GM21786 (cell line): ENCODE data around the gene ZNF679.
"Not testable (repeated sequence)": the region's sequence is repeated elsewhere in the genome, so short reads cannot be mapped to it uniquely, and the experiment has no call there.

Source experiments
- ATAC-seq: cut with Tn5 transposase; IDR thresholded peaks from one replicate; pipeline ENCODE4 v1.9.1; 2021; ENCODE audit not compliant: unreplicated experiment

The ZNF679 gene

GRCh38 chr7:64228174-64228573 lies at the start of gene ZNF679:
Gene ZNF679 (plus strand): TSS chr7:64228474. CDS start chr7:64249118, 20,644 bp downstream.
- ATAC-seq = not testable (repeated sequence)

GRCh38 chr7:64180989-64181388 lies 47.3 kb upstream of the ZNF679 start:
- no peak for ATAC-seq

- ATAC-seq = no peak
Observed at GRCh38 chr7:64181586-64181985, 46.7 kb upstream of the ZNF679 start.

- ATAC-seq = no peak
Observed at GRCh38 chr7:64182036-64182790, 46.1 kb upstream of the ZNF679 start.

- ATAC-seq = no peak
Observed at GRCh38 chr7:64183126-64183742, 45.0 kb upstream of the ZNF679 start.

GRCh38 chr7:64183827-64184372 lies 44.4 kb upstream of the ZNF679 start:
- ATAC-seq = no peak

GRCh38 chr7:64184376-64184775 lies 43.9 kb upstream of the ZNF679 start:
- ATAC-seq = no peak

- ATAC-seq = no peak
Observed at GRCh38 chr7:64187408-64187807, 40.9 kb upstream of the ZNF679 start.

- no peak for ATAC-seq
Observed at GRCh38 chr7:64192148-64192704, 36.0 kb upstream of the ZNF679 start.

GRCh38 chr7:64192775-64193174 lies 35.5 kb upstream of the ZNF679 start:
- ATAC-seq = no peak

- ATAC-seq = no peak
Observed at GRCh38 chr7:64206903-64207302, 21.4 kb upstream of the ZNF679 start, which contains the start of gene ZNF735. Gene ZNF735 (plus strand): TSS chr7:64207203. CDS start chr7:64207203, 0 bp downstream.

GRCh38 chr7:64219710-64220298 lies 8.5 kb upstream of the ZNF679 start:
- not testable (repeated sequence) for ATAC-seq

- no peak for ATAC-seq
Observed at GRCh38 chr7:64223366-64223765, 4.9 kb upstream of the ZNF679 start.

GRCh38 chr7:64266341-64266919 lies 38.2 kb downstream of the ZNF679 start:
- ATAC-seq = no peak

- ATAC-seq = no peak
Observed at GRCh38 chr7:64277630-64278029, 49.4 kb downstream of the ZNF679 start.

GRCh38 chr7:64294701-64295420 lies 66.6 kb downstream of the ZNF679 start:
- no peak for ATAC-seq

- not testable (repeated sequence) for ATAC-seq
Observed at GRCh38 chr7:64297418-64297817, 69.1 kb downstream of the ZNF679 start.

GRCh38 chr7:64300641-64301405 lies 72.5 kb downstream of the ZNF679 start:
- no peak for ATAC-seq

GRCh38 chr7:64307254-64308015 lies 79.2 kb downstream of the ZNF679 start:
- ATAC-seq = peak; percentile 97
